K562 (cell line): ENCODE data around the gene ACOT7. TPM values are rescaled to one million over a fixed set of nuclear protein-coding genes. Genes with fewer than 3 reads are reported as not detected.

Source experiments
- BHLHE40 ChIP-seq: IDR thresholded peaks from 2 replicates; pipeline ENCODE4 v1.6.1; 2011; ENCODE audit warnings: low read length, improper control_type of control experiment
- CREM ChIP-seq: IDR thresholded peaks from 2 replicates; pipeline ENCODE4 v1.6.1; 2014; ENCODE audit warnings: antibody characterized with exemption, low read depth
- CXXC5 ChIP-seq: fragments of 250-450 bp; sonication (Bioruptor Pico); IDR thresholded peaks from 2 replicates; pipeline ENCODE4 v1.8.0; 2022; ENCODE audit warnings: inconsistent platforms, mild to moderate bottlenecking, moderate library complexity
- HMGXB4 ChIP-seq: sonication (generic); formaldehyde crosslinking; IDR thresholded peaks from 2 replicates; pipeline ENCODE4 v1.8.1; 2023; ENCODE audit warnings: mild to moderate bottlenecking, missing genetic modification reagents
- MAX ChIP-seq: sonication (generic); formaldehyde crosslinking; IDR thresholded peaks from 2 replicates; pipeline ENCODE4 v1.9.0; 2022; ENCODE audit warnings: mild to moderate bottlenecking, missing genetic modification reagents
- MNT ChIP-seq, 2 experiments: fragments of 450-650 bp; conservative IDR thresholded peaks; 2 replicates each; pipeline ENCODE4 v1.6.1; 2017; ENCODE audit warnings: mild to moderate bottlenecking in 2 of 2, moderate library complexity in 2 of 2
- NONO ChIP-seq, 2 experiments: fragments of 200-400 bp in 1 of 2; fragments of 450-650 bp in 1 of 2; formaldehyde crosslinking in 1 of 2; IDR thresholded peaks; 2 replicates each; pipeline ENCODE4 v1.6.1; 2017; ENCODE audit warnings: low read depth in 2 of 2, mild to moderate bottlenecking in 2 of 2, moderate library complexity in 2 of 2, low read length in 1 of 2
- POLR2H ChIP-seq: IDR thresholded peaks from 2 replicates; pipeline ENCODE4 v1.6.1; 2016; ENCODE audit warnings: missing genetic modification characterization, low read depth, mild to moderate bottlenecking, control low read depth, missing compliant biosample characterization, moderate library complexity
- RAD51 ChIP-seq: fragments of 450-650 bp; IDR thresholded peaks from 2 replicates; pipeline ENCODE4 v1.7.1; 2016; ENCODE audit warnings: low read depth, mild to moderate bottlenecking, borderline replicate concordance
- RB1 ChIP-seq: fragments of 450-650 bp; IDR thresholded peaks from 2 replicates; pipeline ENCODE4 v1.6.1; 2017; ENCODE audit warnings: low read depth, mild to moderate bottlenecking
- SIN3A ChIP-seq, 2 experiments: fragments of 150-350 bp in 1 of 2; IDR thresholded peaks; 2 replicates each; pipeline ENCODE4 v1.6.1; 2011 to 2016; ENCODE audit warnings: borderline replicate concordance in 2 of 2, low read depth in 2 of 2, low read length in 2 of 2, mild to moderate bottlenecking in 2 of 2, moderate library complexity in 2 of 2; ENCODE audit not compliant: control insufficient read depth in 1 of 2
- SMARCB1 ChIP-seq: IDR thresholded peaks from 2 replicates; pipeline ENCODE4 v1.6.1; 2011; ENCODE audit warnings: improper control_type of control experiment, low read depth; ENCODE audit not compliant: insufficient read length
- SNIP1 ChIP-seq: fragments of 450-650 bp; IDR thresholded peaks from 2 replicates; pipeline ENCODE4 v1.7.1; 2017; ENCODE audit warnings: low read depth, mild to moderate bottlenecking
- TCF15 ChIP-seq: fragments of 250-450 bp; sonication (Bioruptor Pico); IDR thresholded peaks from 2 replicates; pipeline ENCODE4 v1.8.0; 2022; ENCODE audit warnings: moderate library complexity, mild to moderate bottlenecking, inconsistent platforms
- TFAP4 ChIP-seq: sonication (generic); formaldehyde crosslinking; IDR thresholded peaks from 2 replicates; pipeline ENCODE4 v1.8.0; 2022; ENCODE audit warnings: missing genetic modification reagents, mild to moderate bottlenecking, moderate library complexity, borderline replicate concordance
- USF1 ChIP-seq: sonication (generic); formaldehyde crosslinking; IDR thresholded peaks from 2 replicates; pipeline ENCODE4 v1.9.0; 2022; ENCODE audit warnings: mild to moderate bottlenecking, missing genetic modification reagents
- XRCC5 ChIP-seq: fragments of 200-400 bp; formaldehyde crosslinking; IDR thresholded peaks from 2 replicates; pipeline ENCODE4 v1.6.1; 2017; ENCODE audit warnings: low read depth, mild to moderate bottlenecking, low read length
- YY1 ChIP-seq, 3 experiments: IDR thresholded peaks; 2 replicates each; pipeline ENCODE4 v1.6.1; 2011; ENCODE audit warnings: low read length in 2 of 3, mild to moderate bottlenecking in 2 of 3, moderate library complexity in 2 of 3, borderline replicate concordance in 1 of 3, control low read depth in 1 of 3, low read depth in 1 of 3; ENCODE audit not compliant: insufficient read depth in 3 of 3, insufficient replicate concordance in 2 of 3, control insufficient read depth in 1 of 3, insufficient read length in 1 of 3; ENCODE audit errors: extremely low read depth in 1 of 3
- ZNF449 ChIP-seq: fragments of 250-450 bp; sonication (Bioruptor Pico); IDR thresholded peaks from 2 replicates; pipeline ENCODE4 v1.8.0; 2022; ENCODE audit warnings: moderate library complexity, mild to moderate bottlenecking, inconsistent platforms
- polyA plus RNA-seq, 8 experiments: library from polyadenylated mRNA; depleted of rRNA in 4 of 8; stranded (reverse) in 5 of 8; unstranded in 3 of 8; fragments of >200 nt; fragmentation: Nextera tagmentation in 2 of 8; fragmentation: Illumina TruSeq in 1 of 8; extraction: Ambion mirVana in 2 of 8; extraction: Trizol in 1 of 8; gene quantifications; 2 replicates each; pipeline versions ENCODE4 v1.2.1 to v1.2.3, GENCODE V29; 2011 to 2014; ENCODE audit warnings: inconsistent platforms in 1 of 8, missing spikeins in 1 of 8
- total RNA-seq, 7 experiments: library from RNA; depleted of rRNA in 6 of 7; stranded (reverse); fragments of >200 nt in 6 of 7; fragmentation: Illumina TruSeq in 2 of 7; extraction: Trizol in 2 of 7; gene quantifications; 2 replicates each; pipeline versions ENCODE4 v1.2.1 to v1.2.3, GENCODE V29; 2011 to 2021; ENCODE audit warnings: low replicate concordance in 1 of 7

Gene ACOT7
- total and polyA plus RNA-seq, 9 of the 15 experiments (the other 6 are each of a cell fraction or from before 2014, with no cell fraction given), result 7.0 to 92.6 (median 37.2) TPM

- peak; percentile 18 to 50; a peak in 1 of 4 replicates for TF ChIP-seq SIN3A (IDR thresholded peaks at IDR 0.05; ENCODE audit: borderline replicate concordance in 2 of 2, control insufficient read depth in 1 of 2, low read depth in 2 of 2, low read length in 2 of 2)
- TF ChIP-seq CREM, result peak; percentile 71
- TF ChIP-seq NONO (IDR thresholded peaks at IDR 0.05; ENCODE audit: low read depth in 2 of 2, low read length in 1 of 2), result no peak
- TF ChIP-seq SMARCB1, result no peak
- peak; percentile 90 for TF ChIP-seq BHLHE40
- peak; percentile 81 for TF ChIP-seq MAX (CRISPR knock-in tag)
- peak; percentile 83 for TF ChIP-seq USF1 (CRISPR knock-in tag)
- peak; percentile 83 for TF ChIP-seq TFAP4 (CRISPR knock-in tag)
- no peak for TF ChIP-seq ZNF449
- TF ChIP-seq POLR2H (tag), result no peak
- peak; percentile 36; the same call in 1 of the 2 replicates for TF ChIP-seq CXXC5 (CRISPR knock-in tag)
- TF ChIP-seq XRCC5, result 0 out of 2 replicates have a peak, but pooled peaks have one; percentile 64
- no peak for TF ChIP-seq YY1 (IDR thresholded peaks at IDR 0.05; ENCODE audit: borderline replicate concordance in 1 of 3, control insufficient read depth in 1 of 3, extremely low read depth in 1 of 3, insufficient read depth in 3 of 3, insufficient read length in 1 of 3, insufficient replicate concordance in 2 of 3, low read depth in 1 of 3, low read length in 2 of 3)
- no peak for TF ChIP-seq TCF15
- TF ChIP-seq RAD51, result peak; percentile 55; the same call in 1 of the 2 replicates
- TF ChIP-seq HMGXB4 (CRISPR knock-in tag), result no peak
- TF ChIP-seq MNT (conservative IDR thresholded peaks at IDR 0.05), result peak in 1 of 2 experiments; percentile 92; a peak in 3 of 4 replicates
- TF ChIP-seq RB1, result peak; percentile 30; the same call in 1 of the 2 replicates
- no peak for TF ChIP-seq SNIP1
Measured at GRCh38 chr1:6414443-6414844, 20.9 kb upstream of the ACOT7 start (continued).
